Endothelial cell of umbilical vein (primary cell): ENCODE data around the gene VDR. TPM values are rescaled to one million over a fixed set of nuclear protein-coding genes. Genes with fewer than 3 reads are reported as not detected.

ENCODE experiments used
- BruUV-seq: library from RNA; stranded (reverse); fragments of 400-500 nt; replicated peaks from 2 replicates; lab custom pipeline; 2021; lab: Mats Ljungman, UMichigan
- CTCF ChIA-PET: fragments of 300-600, 350-600 bp; sonication (Branson Sonifier 250); formaldehyde crosslinking; loops from one replicate; lab custom pipeline; 2021; ENCODE audit warnings: antibody characterized with exemption, inconsistent platforms; lab: Charles Lee
- POLR2A ChIA-PET: fragments of 300-600, 350-600 bp; sonication (Branson Sonifier 250); formaldehyde crosslinking; loops from one replicate; lab custom pipeline; 2021; ENCODE audit warnings: antibody characterized with exemption, inconsistent platforms; lab: Charles Lee
- DNase-seq: peaks from one replicate; pipeline ENCODE4 v3.0.0-alpha.2; 2011; ENCODE audit warnings: low read depth, low spot score
- FAIRE-seq: peaks from 2 replicates; lab custom pipeline; 2011; peaks lifted over from hg19 to GRCh38; lab: Jason Lieb, UNC
- H2AFZ ChIP-seq: 2 replicates; pipeline ENCODE4 v1.6.0; 2012; ENCODE audit warnings: low read depth, low read length, control low read depth, inconsistent platforms
- H3K27ac ChIP-seq: 2 replicates; pipeline ENCODE4 v1.5.1; 2011; ENCODE audit warnings: low read depth, mild to moderate bottlenecking, control low read depth, low read length, moderate library complexity; ENCODE audit not compliant: insufficient read depth
- H3K27me3 ChIP-seq, 2 experiments: 2 replicates each; pipeline versions ENCODE4 v1.6.0 to v1.6.1; 2011; ENCODE audit warnings: low read length in 2 of 2, mixed read lengths in 1 of 2; ENCODE audit not compliant: control insufficient read depth in 2 of 2, insufficient read depth in 2 of 2
- H3K36me3 ChIP-seq, 2 experiments: 2 replicates in 1 of 2; 3 replicates in 1 of 2; pipeline ENCODE4 v1.5.1; 2011; ENCODE audit warnings: low read length in 2 of 2, mild to moderate bottlenecking in 1 of 2, moderate library complexity in 1 of 2; ENCODE audit not compliant: control insufficient read depth in 2 of 2, insufficient read depth in 2 of 2; ENCODE audit errors: extremely low read depth in 1 of 2
- H3K4me1 ChIP-seq: 3 replicates; pipeline ENCODE4 v1.5.1; 2011; ENCODE audit warnings: mild to moderate bottlenecking, low read length; ENCODE audit not compliant: control insufficient read depth, insufficient read depth; ENCODE audit errors: extremely low read depth
- H3K4me2 ChIP-seq: 2 replicates; pipeline ENCODE4 v1.6.1; 2011; ENCODE audit warnings: low read length, control low read depth, mixed read lengths; ENCODE audit not compliant: insufficient read depth
- H3K4me3 ChIP-seq, 3 experiments: fragments of 200-600 bp in 1 of 3; sonication (generic), shearing (Covaris generic) in 1 of 3; replicated peaks in 1 of 3; 2 replicates each; pipeline ENCODE4 v1.5.1; 2011 to 2016; ENCODE audit warnings: control low read depth in 3 of 3, low read length in 3 of 3, mild to moderate bottlenecking in 2 of 3, inconsistent platforms in 1 of 3, low read depth in 1 of 3, moderate library complexity in 1 of 3; ENCODE audit not compliant: insufficient read depth in 1 of 3
- H3K79me2 ChIP-seq: 2 replicates; pipeline ENCODE4 v1.6.0; 2012; ENCODE audit warnings: low read length, inconsistent platforms; ENCODE audit not compliant: control insufficient read depth, insufficient read depth
- H3K9ac ChIP-seq: replicated peaks from 2 replicates; pipeline ENCODE3; 2011; ENCODE audit warnings: low read length, control low read depth; ENCODE audit not compliant: insufficient read depth; ENCODE audit errors: extremely low read depth
- H3K9me1 ChIP-seq: replicated peaks from 3 replicates; pipeline ENCODE4 v1.6.0; 2011; ENCODE audit warnings: mild to moderate bottlenecking, low read length; ENCODE audit not compliant: control insufficient read depth, insufficient read depth; ENCODE audit errors: extremely low read depth
- H3K9me3 ChIP-seq: replicated peaks from 2 replicates; pipeline ENCODE4 v1.5.1; 2012; ENCODE audit warnings: low read length, inconsistent platforms; ENCODE audit not compliant: control insufficient read depth, insufficient read depth
- H4K20me1 ChIP-seq: replicated peaks from 2 replicates; pipeline ENCODE3; 2011; ENCODE audit warnings: mild to moderate bottlenecking, low read length; ENCODE audit not compliant: control insufficient read depth, insufficient read depth; ENCODE audit errors: extremely low read depth
- EZH2 ChIP-seq: IDR thresholded peaks from 2 replicates; pipeline ENCODE4 v1.6.1; 2012; ENCODE audit warnings: borderline replicate concordance, low read depth, mild to moderate bottlenecking, moderate library complexity, low read length, inconsistent platforms; ENCODE audit not compliant: severe bottlenecking
- FOS ChIP-seq: IDR thresholded peaks from 2 replicates; pipeline ENCODE4 v1.6.1; 2011; ENCODE audit warnings: mild to moderate bottlenecking, low read length, moderate library complexity, borderline replicate concordance; ENCODE audit not compliant: insufficient read depth
- GATA2 ChIP-seq: IDR thresholded peaks from 2 replicates; pipeline ENCODE4 v1.7.0; 2011; ENCODE audit warnings: low read depth, mild to moderate bottlenecking, moderate library complexity, mixed read lengths, low read length; ENCODE audit not compliant: insufficient read length, insufficient read depth
- JUN ChIP-seq: IDR thresholded peaks from 2 replicates; pipeline ENCODE4 v1.6.1; 2011; ENCODE audit warnings: borderline replicate concordance, low read depth; ENCODE audit not compliant: insufficient read length, insufficient read depth
- MYC ChIP-seq: IDR thresholded peaks from one replicate; pipeline ENCODE4 v1.6.1; 2011; ENCODE audit warnings: mild to moderate bottlenecking, low read depth, low read length
- POLR2A ChIP-seq: IDR thresholded peaks from 2 replicates; pipeline ENCODE4 v1.6.1; 2012; ENCODE audit warnings: low read depth, mild to moderate bottlenecking, control low read depth, low read length
- POLR2AphosphoS5 ChIP-seq: IDR thresholded peaks from 2 replicates; pipeline ENCODE4 v1.6.1; 2012; ENCODE audit warnings: low read depth, mild to moderate bottlenecking, control low read depth, low read length, moderate library complexity; ENCODE audit not compliant: insufficient read depth
- dilution Hi-C: fragments of 300-500 bp; cut with MboI; formaldehyde crosslinking; loops from one replicate; pipeline ENCODE4 v1.15.0; 2019; ENCODE audit warnings: low sequenced_read_pairs; ENCODE audit not compliant: extremely low pct_ligation_motif_present
- intact Hi-C: fragments of 100-400 bp; cut with micrococcal nuclease; formaldehyde crosslinking; loops from one replicate; pipeline ENCODE4 v1.10.0; 2022
- polyA plus RNA-seq, 4 experiments: library from polyadenylated mRNA; depleted of rRNA in 3 of 4; stranded (reverse) in 3 of 4; unstranded in 1 of 4; fragments of >200 nt; gene quantifications; 2 replicates each; pipeline versions ENCODE4 v1.2.1 to v1.2.3, GENCODE V29; 2011 to 2012; ENCODE audit warnings: missing spikeins in 1 of 4
- total RNA-seq: library from RNA; stranded (reverse); gene quantifications from 2 replicates; pipeline ENCODE4 v1.2.3, GENCODE V29; 2021
- TF ChIP-seq, protein P1 (sequence below), 2 donors: IDR thresholded peaks; 1 replicate in 1 of 2; 2 replicates in 1 of 2; pipeline ENCODE4 v1.5.1; 2011; ENCODE audit warnings: low read length in 2 of 2, mild to moderate bottlenecking in 2 of 2, moderate library complexity in 2 of 2, control low read depth in 1 of 2, inconsistent platforms in 1 of 2, low read depth in 1 of 2; ENCODE audit not compliant: insufficient read depth in 1 of 2; ENCODE audit errors: extremely low read depth in 1 of 2
- TF ChIP-seq, protein P2 (sequence below): IDR thresholded peaks from 2 replicates; pipeline ENCODE4 v1.6.1; 2011; ENCODE audit not compliant: insufficient read depth, insufficient read length

Gene VDR
- total and polyA plus RNA-seq, 2 donors (not counting 3 experiments of a cell fraction or from before 2014, with no cell fraction given) = 0.73 to 0.91 TPM

DNA sequence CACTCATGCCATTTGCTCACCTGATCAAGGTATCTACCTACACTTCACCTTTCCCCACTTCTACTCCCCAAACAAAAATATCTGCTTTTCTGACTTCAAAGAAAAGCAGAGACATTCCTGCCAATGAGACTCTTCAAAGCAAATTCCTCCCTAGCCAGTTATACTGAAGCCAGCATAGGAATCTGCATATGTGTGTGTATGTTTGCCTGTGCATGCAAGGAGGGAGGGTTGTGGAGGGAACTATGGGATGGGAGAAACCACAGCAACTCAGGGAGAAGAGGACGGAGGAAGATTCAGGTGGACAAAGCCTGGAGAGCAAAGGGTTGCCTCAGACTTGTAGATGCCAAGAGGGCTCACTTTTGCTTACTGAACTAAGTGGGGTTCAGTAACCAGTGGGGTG, 26.4 kb upstream of the VDR start:
- no peaks in the 10 kb centered on the region for H3K4me1 ChIP-seq
- no peak overlapping the region for H3K4me2 ChIP-seq
- no peaks in the 10 kb centered on the region for H3K36me3 ChIP-seq
- dilution Hi-C loops (no loop called here), intact Hi-C loops (no loop called here)
- no peak for TF ChIP-seq POLR2AphosphoS5
- BruUV-seq = no TSS peak
- H3K27me3 ChIP-seq = peaks cover 27 to 29% of the 10 kb centered on the region in 2 experiments
- no peaks in the 10 kb centered on the region for H3K9me3 ChIP-seq
- ChIA-PET POLR2A (no interaction called here), CTCF (no interaction called here)
- FAIRE-seq = no peak
- H3K4me3 ChIP-seq = no peak overlapping the region
- no peak for DNase-seq
- no peak overlapping the region for H2AFZ ChIP-seq
- no peak overlapping the region for H3K9ac ChIP-seq
- H3K27ac ChIP-seq = no peak overlapping the region
- H3K79me2 ChIP-seq = no peaks in the 10 kb centered on the region
- H4K20me1 ChIP-seq = no peaks in the 10 kb centered on the region
- H3K9me1 ChIP-seq = no peaks in the 10 kb centered on the region

DNA sequence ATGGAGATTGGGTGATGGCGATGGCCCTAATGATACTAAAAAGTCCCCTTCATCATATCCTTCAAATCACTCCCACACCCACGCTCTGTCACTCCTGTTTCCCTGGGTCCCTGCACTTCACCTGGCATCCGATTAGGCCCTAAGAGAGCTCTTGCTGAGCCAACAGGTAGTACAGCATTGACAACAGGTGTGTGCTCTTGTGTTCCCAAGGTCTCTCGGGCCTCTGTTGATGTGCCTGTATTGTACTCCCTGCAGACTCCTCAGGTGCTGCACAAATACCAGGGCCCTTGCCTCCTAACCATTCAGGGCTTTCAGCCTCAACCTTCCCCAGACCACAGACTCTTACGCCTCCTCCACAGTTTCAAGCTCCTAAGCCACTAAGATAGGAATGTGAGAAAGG, 25.8 kb upstream of the VDR start:
- no peak for FAIRE-seq
- no peak overlapping the region for H2AFZ ChIP-seq
- CTCF ChIA-PET = no interaction called here
- H4K20me1 ChIP-seq = no peaks in the 10 kb centered on the region
- peaks cover 29 to 32% of the 10 kb centered on the region in 2 experiments for H3K27me3 ChIP-seq
- dilution Hi-C loops (no loop called here), intact Hi-C loops (no loop called here)
- no peaks in the 10 kb centered on the region for H3K9me1 ChIP-seq
- H3K4me3 ChIP-seq = no peak overlapping the region
- no peaks in the 10 kb centered on the region for H3K4me1 ChIP-seq
- no peak overlapping the region for H3K4me2 ChIP-seq
- no peak for DNase-seq
- BruUV-seq = no TSS peak
- no peak overlapping the region for H3K27ac ChIP-seq
- H3K36me3 ChIP-seq = no peaks in the 10 kb centered on the region
- POLR2A ChIA-PET = no interaction called here
- no peaks in the 10 kb centered on the region for H3K9me3 ChIP-seq
- TF ChIP-seq FOS (no peak), EZH2 (no peak), GATA2 (no peak), JUN (no peak), POLR2AphosphoS5 (no peak), MYC (no peak), POLR2A (no peak)
- TF ChIP-seq, protein P1, sequence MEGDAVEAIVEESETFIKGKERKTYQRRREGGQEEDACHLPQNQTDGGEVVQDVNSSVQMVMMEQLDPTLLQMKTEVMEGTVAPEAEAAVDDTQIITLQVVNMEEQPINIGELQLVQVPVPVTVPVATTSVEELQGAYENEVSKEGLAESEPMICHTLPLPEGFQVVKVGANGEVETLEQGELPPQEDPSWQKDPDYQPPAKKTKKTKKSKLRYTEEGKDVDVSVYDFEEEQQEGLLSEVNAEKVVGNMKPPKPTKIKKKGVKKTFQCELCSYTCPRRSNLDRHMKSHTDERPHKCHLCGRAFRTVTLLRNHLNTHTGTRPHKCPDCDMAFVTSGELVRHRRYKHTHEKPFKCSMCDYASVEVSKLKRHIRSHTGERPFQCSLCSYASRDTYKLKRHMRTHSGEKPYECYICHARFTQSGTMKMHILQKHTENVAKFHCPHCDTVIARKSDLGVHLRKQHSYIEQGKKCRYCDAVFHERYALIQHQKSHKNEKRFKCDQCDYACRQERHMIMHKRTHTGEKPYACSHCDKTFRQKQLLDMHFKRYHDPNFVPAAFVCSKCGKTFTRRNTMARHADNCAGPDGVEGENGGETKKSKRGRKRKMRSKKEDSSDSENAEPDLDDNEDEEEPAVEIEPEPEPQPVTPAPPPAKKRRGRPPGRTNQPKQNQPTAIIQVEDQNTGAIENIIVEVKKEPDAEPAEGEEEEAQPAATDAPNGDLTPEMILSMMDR (IDR thresholded peaks at IDR 0.05; ENCODE audit: extremely low read depth in 1 of 2, insufficient read depth in 1 of 2, low read depth in 1 of 2, low read length in 2 of 2) = no peak
- TF ChIP-seq, protein P2, sequence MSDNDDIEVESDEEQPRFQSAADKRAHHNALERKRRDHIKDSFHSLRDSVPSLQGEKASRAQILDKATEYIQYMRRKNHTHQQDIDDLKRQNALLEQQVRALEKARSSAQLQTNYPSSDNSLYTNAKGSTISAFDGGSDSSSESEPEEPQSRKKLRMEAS = no peak
- no peaks in the 10 kb centered on the region for H3K79me2 ChIP-seq
- H3K9ac ChIP-seq = no peak overlapping the region
